GM12873 (cell line): ENCODE measurements around the gene NUDT16L1.

Experiments used
- TF ChIP-seq, protein P1 (sequence below): IDR thresholded peaks from 2 replicates; pipeline ENCODE4 v1.5.1; 2012; ENCODE audit warnings: low read depth, mild to moderate bottlenecking, moderate library complexity, low read length, control low read depth; ENCODE audit not compliant: insufficient read depth; ENCODE audit errors: missing control alignments

Gene NUDT16L1

DNA sequence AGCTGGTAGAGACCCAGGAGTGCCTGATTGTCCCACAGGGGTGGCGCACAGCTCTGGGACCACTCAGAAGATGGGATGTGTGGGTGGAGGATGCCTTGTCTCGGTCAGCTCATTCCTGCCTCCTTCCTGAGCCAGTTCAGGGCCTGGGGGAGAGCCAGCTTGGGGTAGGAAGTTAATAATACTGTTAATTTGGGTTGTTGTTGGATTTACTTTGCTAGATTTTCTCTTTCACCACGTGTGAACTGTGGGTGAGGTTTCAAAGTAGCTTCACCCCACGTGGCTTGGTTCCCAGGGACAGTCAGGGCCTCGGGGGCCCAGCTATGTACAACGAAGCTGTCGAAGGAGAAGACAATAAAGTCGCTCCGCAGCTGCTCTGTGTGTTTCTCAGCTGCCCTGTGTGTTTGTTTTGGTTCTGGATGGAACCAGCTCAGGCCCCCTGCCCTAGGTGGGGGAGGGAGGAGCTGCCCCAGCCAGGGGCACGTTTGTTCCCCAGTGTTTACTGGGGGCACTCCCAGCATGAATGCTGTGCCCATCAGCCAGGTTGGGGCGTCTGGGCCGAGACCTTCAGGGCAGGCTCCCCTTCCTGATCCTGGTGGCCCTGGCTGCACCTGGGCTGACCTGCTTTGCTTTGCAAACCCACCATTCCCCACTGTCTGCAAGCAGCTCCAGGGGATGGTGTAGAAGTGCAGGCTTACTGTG lies 2.3 kb downstream of the NUDT16L1 start:
- TF ChIP-seq, protein P1, sequence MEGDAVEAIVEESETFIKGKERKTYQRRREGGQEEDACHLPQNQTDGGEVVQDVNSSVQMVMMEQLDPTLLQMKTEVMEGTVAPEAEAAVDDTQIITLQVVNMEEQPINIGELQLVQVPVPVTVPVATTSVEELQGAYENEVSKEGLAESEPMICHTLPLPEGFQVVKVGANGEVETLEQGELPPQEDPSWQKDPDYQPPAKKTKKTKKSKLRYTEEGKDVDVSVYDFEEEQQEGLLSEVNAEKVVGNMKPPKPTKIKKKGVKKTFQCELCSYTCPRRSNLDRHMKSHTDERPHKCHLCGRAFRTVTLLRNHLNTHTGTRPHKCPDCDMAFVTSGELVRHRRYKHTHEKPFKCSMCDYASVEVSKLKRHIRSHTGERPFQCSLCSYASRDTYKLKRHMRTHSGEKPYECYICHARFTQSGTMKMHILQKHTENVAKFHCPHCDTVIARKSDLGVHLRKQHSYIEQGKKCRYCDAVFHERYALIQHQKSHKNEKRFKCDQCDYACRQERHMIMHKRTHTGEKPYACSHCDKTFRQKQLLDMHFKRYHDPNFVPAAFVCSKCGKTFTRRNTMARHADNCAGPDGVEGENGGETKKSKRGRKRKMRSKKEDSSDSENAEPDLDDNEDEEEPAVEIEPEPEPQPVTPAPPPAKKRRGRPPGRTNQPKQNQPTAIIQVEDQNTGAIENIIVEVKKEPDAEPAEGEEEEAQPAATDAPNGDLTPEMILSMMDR, result no peak

DNA sequence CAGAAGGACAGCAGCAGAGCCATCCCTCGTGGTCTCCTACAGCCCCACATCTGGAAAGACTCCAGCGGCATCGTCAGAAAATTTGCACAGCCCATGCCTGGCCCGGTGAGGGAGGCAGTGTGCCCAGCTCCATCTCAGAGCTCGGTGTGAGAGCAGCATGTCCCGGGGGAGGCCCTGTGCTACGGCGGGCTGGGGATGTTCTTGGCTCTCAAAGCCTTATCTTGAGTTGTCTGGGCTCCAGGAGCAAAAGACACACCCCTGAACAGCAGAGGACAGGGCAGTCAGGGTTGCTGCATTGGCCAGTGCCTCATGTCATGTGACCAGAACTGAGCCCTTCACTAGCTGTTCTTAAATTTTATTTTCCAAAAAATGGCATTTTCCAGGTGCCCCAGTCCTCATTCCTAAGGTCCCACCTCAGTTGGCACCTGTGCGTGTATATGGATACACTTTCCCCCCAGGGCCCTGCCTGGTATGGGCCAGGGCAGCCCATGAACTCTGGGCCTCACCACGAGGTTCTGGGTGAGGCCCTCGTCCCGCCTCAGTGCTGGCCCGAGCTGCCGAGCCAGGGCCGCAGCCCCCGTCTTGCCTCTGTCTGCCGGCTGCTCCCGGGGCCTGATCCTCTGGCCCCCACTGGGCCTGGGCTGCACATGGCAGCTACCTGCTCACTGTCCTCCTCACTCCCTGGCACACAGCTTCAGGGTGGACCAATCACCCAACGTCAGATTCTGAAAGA lies 3.0 kb downstream of the NUDT16L1 start:
- TF ChIP-seq, protein P1, result no peak

DNA sequence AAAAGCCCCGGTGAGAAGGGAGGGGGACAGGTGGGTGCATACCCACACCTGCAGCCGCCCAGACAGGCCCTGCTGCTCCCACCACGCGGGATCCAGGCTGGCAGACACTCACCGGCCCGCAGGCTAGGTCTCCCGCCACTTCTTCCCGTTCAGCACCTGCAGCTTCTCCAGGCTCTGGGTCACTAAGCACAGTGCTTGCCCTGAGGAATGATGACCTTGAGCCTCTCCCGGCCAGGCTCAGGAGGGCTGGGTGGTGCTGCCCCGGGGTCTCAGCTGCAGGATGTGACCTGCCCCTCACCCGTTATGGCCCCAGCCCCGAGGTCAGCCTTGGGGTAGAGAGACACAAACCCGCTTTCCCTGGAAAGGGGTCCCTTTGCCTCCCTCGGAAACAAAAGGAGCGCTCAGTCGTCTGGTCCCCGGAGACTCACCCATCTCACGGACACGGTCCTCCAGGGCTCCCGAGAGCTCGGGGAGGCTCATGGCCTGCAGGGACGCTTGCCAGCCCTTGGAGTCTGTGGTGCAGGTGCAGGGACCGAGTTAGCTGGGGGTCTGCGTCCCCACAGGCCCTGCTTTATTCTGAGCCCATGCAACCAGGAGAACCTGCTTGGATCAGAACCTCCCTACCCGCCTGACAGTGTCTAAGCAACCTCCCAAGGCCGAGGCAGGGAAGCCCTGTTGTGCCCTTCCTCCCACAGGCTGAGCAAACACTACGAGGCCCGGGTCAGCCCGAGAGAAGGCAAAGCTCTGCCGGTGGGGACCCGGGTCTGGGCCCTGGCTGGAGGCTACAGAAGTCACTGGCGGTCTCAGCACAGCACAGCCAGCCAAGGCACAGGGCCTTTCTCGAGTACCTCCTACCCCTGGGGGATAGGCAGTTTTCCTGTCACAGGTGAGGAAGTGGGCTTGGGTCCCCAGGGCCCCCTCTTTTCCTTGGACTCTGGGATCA lies 3.8 kb downstream of the NUDT16L1 start:
- TF ChIP-seq, protein P1, result no peak

DNA sequence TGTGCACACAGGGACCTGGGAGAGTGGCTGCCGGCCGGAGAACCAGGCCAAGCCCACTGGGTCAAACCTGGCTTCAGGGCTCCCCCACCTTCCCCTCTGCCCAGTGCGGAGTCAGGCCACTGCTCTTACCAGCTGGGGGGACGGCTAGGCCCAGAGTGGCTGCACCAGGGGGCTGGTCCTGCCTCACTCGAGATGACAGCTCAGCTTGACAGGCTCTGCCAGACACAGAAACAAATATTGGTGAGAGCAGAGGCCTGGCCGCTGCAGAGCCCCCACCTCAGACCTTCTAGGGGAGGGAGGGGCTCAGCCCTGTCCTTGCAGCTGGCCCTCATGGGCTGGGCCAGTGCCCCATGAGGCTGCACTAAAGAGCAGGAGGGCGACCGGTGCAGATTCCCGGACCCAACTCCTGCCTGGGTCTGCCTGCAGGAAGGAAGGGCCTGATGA lies 4.5 kb downstream of the NUDT16L1 start:
- TF ChIP-seq, protein P1, result no peak

DNA sequence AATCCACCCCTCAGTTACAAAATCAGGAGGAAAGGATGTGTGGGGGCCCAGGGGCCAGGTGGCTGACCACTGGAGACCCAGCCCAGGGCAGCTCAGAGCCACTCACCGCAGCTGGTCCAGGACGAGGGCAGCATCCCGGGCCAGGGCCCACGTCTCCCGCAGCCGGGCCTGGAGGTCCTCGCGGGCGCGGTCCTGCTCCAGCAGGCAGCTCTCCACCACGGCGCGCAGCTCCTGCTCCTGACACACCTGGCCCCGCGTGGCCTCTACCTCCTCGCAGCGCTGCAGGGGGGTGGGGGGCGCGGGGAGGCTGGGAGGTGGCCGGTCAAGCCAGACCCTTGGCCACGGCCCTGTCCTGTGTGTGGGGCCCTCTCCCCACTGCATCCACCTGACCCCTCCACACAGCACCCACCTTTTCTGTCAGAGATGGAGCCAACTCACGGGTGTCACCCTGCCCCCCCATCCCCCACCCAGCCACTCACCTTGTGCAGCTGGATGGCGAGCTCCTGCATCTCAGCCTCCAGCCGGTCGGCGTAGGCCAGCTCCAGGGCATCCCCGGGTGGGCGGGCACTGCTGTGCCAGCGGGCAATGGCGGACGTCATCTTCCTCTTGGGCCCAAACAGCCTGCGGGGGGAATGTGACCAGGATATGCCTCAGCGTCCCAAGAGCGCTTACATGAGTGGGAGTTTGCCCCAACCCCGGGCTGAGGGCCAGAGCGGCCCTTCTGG lies 5.1 kb downstream of the NUDT16L1 start:
- TF ChIP-seq, protein P1, result no peak

DNA sequence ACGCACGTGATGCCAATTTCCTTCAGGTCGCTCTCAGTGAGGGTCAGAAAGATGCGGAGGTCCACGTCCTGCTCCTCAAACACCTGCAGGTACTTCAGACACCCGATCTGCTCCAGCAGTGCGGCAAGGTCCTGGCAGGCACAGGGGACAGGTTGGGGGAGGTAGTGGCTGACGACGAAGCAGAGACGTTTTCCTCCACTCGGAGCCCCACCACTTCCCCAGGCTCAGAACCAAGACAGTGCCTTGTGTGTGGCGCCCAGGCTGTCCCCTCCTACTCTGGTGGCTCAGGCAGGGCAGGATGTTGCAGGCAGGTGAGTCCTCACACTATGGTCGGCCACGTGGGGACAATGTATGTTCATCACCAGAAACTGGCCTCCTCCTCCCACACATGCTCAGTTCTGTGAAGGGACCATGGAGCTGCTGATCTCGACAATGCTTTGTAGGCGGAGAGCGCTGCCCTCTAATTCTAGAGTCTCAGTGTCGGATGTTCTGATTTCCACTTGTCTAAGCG lies 5.7 kb downstream of the NUDT16L1 start:
- TF ChIP-seq, protein P1, result no peak
